MM.1S (cell line): ENCODE measurements around the gene MBTPS1.

ENCODE experiments used
- DNase-seq: peaks from one replicate; pipeline ENCODE4 v3.0.0-alpha.2; 2015
- H2AFZ ChIP-seq: fragments of 300-600 bp; sonication (generic); 2 replicates; pipeline ENCODE4 v1.6.0; 2016; ENCODE audit warnings: antibody characterized with exemption, low read length
- H3F3A ChIP-seq: fragments of 300-600 bp; sonication (generic); 2 replicates; pipeline ENCODE4 v1.6.1; 2016; ENCODE audit warnings: mild to moderate bottlenecking, antibody characterized with exemption, low read length, moderate library complexity, mixed read lengths; ENCODE audit not compliant: insufficient read depth
- H3K27ac ChIP-seq: fragments of 300-600 bp; sonication (generic); 2 replicates; pipeline ENCODE4 v1.5.1; 2016; ENCODE audit warnings: mild to moderate bottlenecking, low read length
- H3K27me3 ChIP-seq: fragments of 300-600 bp; sonication (generic); replicated peaks from 2 replicates; pipeline ENCODE4 v1.6.0; 2016; ENCODE audit warnings: low read length; ENCODE audit not compliant: insufficient read depth
- H3K36me3 ChIP-seq: fragments of 300-600 bp; sonication (generic); replicated peaks from 2 replicates; pipeline ENCODE4 v1.6.1; 2016; ENCODE audit warnings: mild to moderate bottlenecking, low read length, mixed read lengths; ENCODE audit not compliant: insufficient read depth
- H3K4me1 ChIP-seq: fragments of 300-600 bp; sonication (generic); 2 replicates; pipeline ENCODE4 v1.6.1; 2016; ENCODE audit warnings: low read length, mixed read lengths
- H3K4me2 ChIP-seq: fragments of 300-600 bp; sonication (generic); 2 replicates; pipeline ENCODE4 v1.6.0; 2016; ENCODE audit warnings: low read depth, low read length
- H3K4me3 ChIP-seq: fragments of 300-600 bp; sonication (generic); 2 replicates; pipeline ENCODE4 v1.5.1; 2016; ENCODE audit warnings: low read length, mixed read lengths
- H3K79me2 ChIP-seq: fragments of 300-600 bp; sonication (generic); 2 replicates; pipeline ENCODE4 v1.6.1; 2016; ENCODE audit warnings: mixed run types, low read length, mixed read lengths
- H3K9ac ChIP-seq: fragments of 300-600 bp; sonication (generic); 2 replicates; pipeline ENCODE4 v1.6.1; 2016; ENCODE audit warnings: low read length, mixed read lengths
- H3K9me2 ChIP-seq: fragments of 300-600 bp; sonication (generic); replicated peaks from 2 replicates; pipeline ENCODE4 v1.6.1; 2016; ENCODE audit warnings: mild to moderate bottlenecking, low read length, mixed read lengths; ENCODE audit not compliant: insufficient read depth
- H3K9me3 ChIP-seq: fragments of 300-600 bp; sonication (generic); replicated peaks from 2 replicates; pipeline ENCODE4 v1.6.1; 2016; ENCODE audit warnings: mild to moderate bottlenecking, low read length, mixed read lengths; ENCODE audit not compliant: insufficient read depth
- H4K20me1 ChIP-seq: fragments of 300-600 bp; sonication (generic); 2 replicates; pipeline ENCODE4 v1.6.1; 2016; ENCODE audit warnings: mild to moderate bottlenecking, low read length, moderate library complexity, mixed read lengths; ENCODE audit not compliant: insufficient read depth
- CTCF ChIP-seq: fragments of 300-600 bp; sonication (generic); IDR thresholded peaks from 2 replicates; pipeline ENCODE4 v1.5.1; 2016; ENCODE audit warnings: antibody characterized with exemption, low read length, mixed read lengths
- EZH2 ChIP-seq: fragments of 300-600 bp; sonication (generic); optimal IDR thresholded peaks from 2 replicates; pipeline ENCODE3; 2017; ENCODE audit warnings: low read depth, mild to moderate bottlenecking, antibody characterized with exemption, low read length, mixed read lengths
- EZH2phosphoT487 ChIP-seq: fragments of 300-600 bp; sonication (generic); IDR thresholded peaks from 2 replicates; pipeline ENCODE4 v1.6.1; 2018; ENCODE audit warnings: antibody characterized with exemption, low read length

MBTPS1 gene

GRCh38 chr16:84043486-84044117, 73.1 kb downstream of the MBTPS1 start:
- Histone ChIP-seq H3K36me3 (no peaks in the 10 kb centered on the region), H3K79me2 (no peaks in the 10 kb centered on the region), H3K9me2 (no peaks in the 10 kb centered on the region), H4K20me1 (no peaks in the 10 kb centered on the region), H3K27ac (no peak overlapping the region), H3K4me3 (no peak overlapping the region), H2AFZ (no peak overlapping the region), H3K9ac (no peak overlapping the region), H3K4me1 (no peaks in the 10 kb centered on the region), H3K9me3 (no peaks in the 10 kb centered on the region), H3K4me2 (no peak overlapping the region), H3K27me3 (peaks cover 14% of the 10 kb centered on the region; the same call in 1 of the 2 replicates), H3F3A (no peaks in the 10 kb centered on the region)
- no peak for TF ChIP-seq EZH2
- TF ChIP-seq EZH2phosphoT487: no peak
- no peak for TF ChIP-seq CTCF
- no peak for DNase-seq

- Histone ChIP-seq H4K20me1 (no peaks in the 10 kb centered on the region), H3K9ac (no peak overlapping the region), H3K4me1 (no peaks in the 10 kb centered on the region), H3K27ac (no peak overlapping the region), H3K27me3 (peaks cover 18% of the 10 kb centered on the region; the same call in 1 of the 2 replicates), H2AFZ (no peak overlapping the region), H3K4me2 (no peak overlapping the region), H3K36me3 (no peaks in the 10 kb centered on the region), H3K4me3 (no peak overlapping the region), H3F3A (no peaks in the 10 kb centered on the region), H3K9me3 (no peaks in the 10 kb centered on the region), H3K9me2 (no peaks in the 10 kb centered on the region), H3K79me2 (no peaks in the 10 kb centered on the region)
- TF ChIP-seq EZH2 (no peak), EZH2phosphoT487 (no peak), CTCF (no peak)
- no peak for DNase-seq
Observed at GRCh38 chr16:84042879-84043485, 73.8 kb downstream of the MBTPS1 start.

- Histone ChIP-seq H3K4me2 (no peak within 1 kb of the TSS), H3K9ac (no peak within 1 kb of the TSS), H3K79me2 (no peaks in the 10 kb centered on the region), H3K27ac (no peak within 1 kb of the TSS), H4K20me1 (no peaks in the 10 kb centered on the region), H3F3A (no peaks in the 10 kb centered on the region), H3K36me3 (no peaks in the 10 kb centered on the region), H3K9me2 (no peaks in the 10 kb centered on the region), H3K4me3 (no peak within 1 kb of the TSS), H2AFZ (no peak within 1 kb of the TSS), H3K27me3 (peaks cover 18% of the 10 kb centered on the region; the same call in 1 of the 2 replicates), H3K4me1 (no peaks in the 10 kb centered on the region), H3K9me3 (no peaks in the 10 kb centered on the region)
- TF ChIP-seq CTCF (no peak), EZH2phosphoT487 (no peak), EZH2 (no peak)
- no peak for DNase-seq
Observed at GRCh38 chr16:84042308-84042878, 74.3 kb downstream of the MBTPS1 start, which contains the start of gene SLC38A8. Gene SLC38A8 (minus strand): TSS chr16:84042795. CDS start chr16:84042157, 638 bp downstream.
